HepG2 (cell line): ENCODE measurements around the gene SYDE2. TPM values are rescaled to one million over a fixed set of nuclear protein-coding genes. Genes with fewer than 3 reads are reported as not detected.

ENCODE experiments used
- ATAC-seq: fragments of 200-7000 bp; cut with Tn5 transposase; 3 replicates; pipeline ENCODE4 v1.9.1; 2020; ENCODE audit warnings: mild to moderate bottlenecking, moderate library complexity
- BruUV-seq: library from RNA; stranded (reverse); fragments of 400-500 nt; replicated peaks from 2 replicates; lab custom pipeline; 2021; lab: Mats Ljungman, UMichigan
- CTCF ChIA-PET: fragments of 300-600 bp; formaldehyde crosslinking; extraction: SDS; loops from one replicate; lab custom pipeline; 2021; ENCODE audit warnings: low total read pairs, inconsistent platforms, low intra/inter-chr PET ratio; lab: Yijun Ruan, JAX
- POLR2A ChIA-PET: fragments of 350-600 bp; sonication (Branson Sonifier 250); formaldehyde crosslinking; loops from one replicate; lab custom pipeline; 2020; ENCODE audit warnings: antibody characterized with exemption, inconsistent platforms; lab: Yijun Ruan, JAX
- DNase-seq: peaks from one replicate; pipeline ENCODE4 v3.0.0-alpha.2; 2015; ENCODE audit warnings: low spot score
- FAIRE-seq: peaks from 3 replicates; lab custom pipeline; 2011; peaks lifted over from hg19 to GRCh38; lab: Jason Lieb, UNC
- H2AFZ ChIP-seq: one replicate; pipeline ENCODE4 v1.6.1; 2011; ENCODE audit warnings: low read length, inconsistent platforms
- H3K27ac ChIP-seq: fragments of 300-600 bp; 3 replicates; pipeline ENCODE4 v1.8.0; 2011; ENCODE audit warnings: mixed run types, mild to moderate bottlenecking, mixed read lengths, low read length, inconsistent platforms; ENCODE audit not compliant: insufficient read depth; ENCODE audit errors: extremely low read length
- H3K27me3 ChIP-seq, 2 experiments: fragments of 200-600 bp in 1 of 2; 2 replicates in 1 of 2; 3 replicates in 1 of 2; pipeline versions ENCODE4 v1.6.0 to v1.8.0; 2011; ENCODE audit warnings: low read length in 2 of 2, mild to moderate bottlenecking in 2 of 2, moderate library complexity in 2 of 2, inconsistent platforms in 1 of 2; ENCODE audit not compliant: insufficient read depth in 2 of 2, control insufficient read depth in 1 of 2
- H3K36me3 ChIP-seq, 2 experiments: fragments of 200-600 bp in 1 of 2; replicated peaks in 1 of 2; 2 replicates in 1 of 2; 3 replicates in 1 of 2; pipeline versions ENCODE4 v1.5.1 to v1.8.0; 2011; ENCODE audit warnings: low read length in 2 of 2, inconsistent platforms in 1 of 2; ENCODE audit not compliant: insufficient read depth in 2 of 2, control insufficient read depth in 1 of 2
- H3K4me1 ChIP-seq: 2 replicates; pipeline ENCODE4 v1.5.1; 2012; ENCODE audit warnings: low read length, inconsistent platforms; ENCODE audit not compliant: insufficient read depth
- H3K4me2 ChIP-seq: 2 replicates; pipeline ENCODE4 v1.6.0; 2011; ENCODE audit warnings: low read depth, low read length, inconsistent platforms
- H3K4me3 ChIP-seq, 3 experiments: fragments of 200-600 bp in 1 of 3; sonication (generic), shearing (Covaris generic) in 1 of 3; replicated peaks in 1 of 3; 2 replicates each; pipeline ENCODE4 v1.5.1; 2011 to 2016; ENCODE audit warnings: low read length in 3 of 3, inconsistent platforms in 2 of 3, low read depth in 2 of 3, mild to moderate bottlenecking in 2 of 3, control low read depth in 1 of 3, mixed read lengths in 1 of 3; ENCODE audit not compliant: insufficient read depth in 1 of 3
- H3K79me2 ChIP-seq: one replicate; pipeline ENCODE4 v1.6.1; 2011; ENCODE audit warnings: low read length, inconsistent platforms; ENCODE audit not compliant: insufficient read depth
- H3K9ac ChIP-seq: 2 replicates; pipeline ENCODE4 v1.6.0; 2011; ENCODE audit warnings: mild to moderate bottlenecking, low read depth, low read length, inconsistent platforms; ENCODE audit not compliant: insufficient read depth
- H3K9me3 ChIP-seq: 2 replicates; pipeline ENCODE4 v1.5.1; 2012; ENCODE audit warnings: mild to moderate bottlenecking, low read length
- H4K20me1 ChIP-seq: 2 replicates; pipeline ENCODE4 v1.6.0; 2011; ENCODE audit warnings: inconsistent platforms, mild to moderate bottlenecking, low read length, moderate library complexity; ENCODE audit not compliant: insufficient read depth
- AGO2 ChIP-seq: fragments of 200-400 bp; formaldehyde crosslinking; optimal IDR thresholded peaks from 2 replicates; pipeline ENCODE3; 2017; ENCODE audit warnings: mild to moderate bottlenecking, low read depth, low read length, moderate library complexity
- ATF1 ChIP-seq: IDR thresholded peaks from 2 replicates; pipeline ENCODE4 v1.6.1; 2016; ENCODE audit warnings: mild to moderate bottlenecking, control low read depth
- FOXO4 ChIP-seq: sonication (generic); formaldehyde crosslinking; conservative IDR thresholded peaks from 2 replicates; pipeline ENCODE4 v1.8.1; 2023; ENCODE audit warnings: missing genetic modification reagents
- IRF2 ChIP-seq: IDR thresholded peaks from 2 replicates; pipeline ENCODE4 v1.6.1; 2018; ENCODE audit warnings: missing genetic modification reagents, missing compliant biosample characterization
- SALL1 ChIP-seq: sonication (generic); formaldehyde crosslinking; IDR thresholded peaks from 2 replicates; pipeline ENCODE4 v1.8.0; 2022; ENCODE audit warnings: mild to moderate bottlenecking, missing genetic modification reagents
- SIX1 ChIP-seq: sonication (generic); formaldehyde crosslinking; IDR thresholded peaks from 2 replicates; pipeline ENCODE4 v1.4.0; 2020; ENCODE audit warnings: missing genetic modification reagents, borderline replicate concordance
- ZNF326 ChIP-seq: sonication (generic); formaldehyde crosslinking; IDR thresholded peaks from 2 replicates; pipeline ENCODE4 v1.4.0; 2020; ENCODE audit warnings: missing genetic modification reagents, borderline replicate concordance
- ZNF770 ChIP-seq: sonication (generic); formaldehyde crosslinking; IDR thresholded peaks from 2 replicates; pipeline ENCODE4 v1.5.0; 2020; ENCODE audit warnings: mild to moderate bottlenecking, missing genetic modification reagents
- WGBS: methylation state at CpG from one replicate; pipeline ENCODE4 v1.1.6; 2017; ENCODE audit warnings: low lambda C conversion rate; 5-methylcytosine and 5-hydroxymethylcytosine counted together
- in situ Hi-C: cut with HindIII; loops from 2 replicates; pipeline ENCODE4 v1.10.0; 2017; ENCODE audit warnings: low pct_unique_long_range_greater_than_20kb; ENCODE audit not compliant: extremely low pct_ligation_motif_present
- intact Hi-C: fragments of 100-400 bp; cut with micrococcal nuclease; formaldehyde crosslinking; loops from one replicate; pipeline ENCODE4 v1.10.0; 2022; ENCODE audit not compliant: unreplicated experiment
- polyA plus RNA-seq, 8 experiments: library from polyadenylated mRNA; depleted of rRNA in 3 of 8; stranded (reverse) in 7 of 8; unstranded in 1 of 8; fragments of >200 nt; fragmentation: Illumina TruSeq in 4 of 8; extraction: Trizol in 4 of 8; gene quantifications; 2 replicates each; pipeline versions ENCODE4 v1.2.1 to v1.2.3, GENCODE V29; 2011 to 2016; ENCODE audit warnings: low read depth in 4 of 8, missing spikeins in 1 of 8, mixed read lengths in 1 of 8; ENCODE audit not compliant: insufficient read depth in 1 of 8
- total RNA-seq, 5 experiments: library from RNA; depleted of rRNA; stranded (reverse); fragments of >200 nt; fragmentation: Illumina TruSeq; extraction: Trizol; gene quantifications; 2 replicates each; pipeline ENCODE4 v1.2.3, GENCODE V29; 2016; ENCODE audit warnings: low read depth in 1 of 5
- TF ChIP-seq, protein P1 (sequence below): sonication (generic); formaldehyde crosslinking; IDR thresholded peaks from 2 replicates; pipeline ENCODE4 v1.5.1; 2020; ENCODE audit warnings: mild to moderate bottlenecking, missing genetic modification reagents, borderline replicate concordance
- TF ChIP-seq, protein P2 (sequence below): sonication (generic); formaldehyde crosslinking; IDR thresholded peaks from 2 replicates; pipeline ENCODE4 v1.5.0; 2020; ENCODE audit warnings: missing genetic modification reagents
- TF ChIP-seq, protein P3 (sequence below): sonication (generic); formaldehyde crosslinking; IDR thresholded peaks from 2 replicates; pipeline ENCODE4 v1.9.0; 2022; ENCODE audit warnings: missing genetic modification reagents, mild to moderate bottlenecking, borderline replicate concordance
- TF ChIP-seq, protein P4 (sequence below): sonication (generic); formaldehyde crosslinking; IDR thresholded peaks from 2 replicates; pipeline ENCODE4 v1.4.0; 2020; ENCODE audit warnings: mild to moderate bottlenecking, missing genetic modification reagents

SYDE2 gene
- total and polyA plus RNA-seq, 2 of the 13 experiments (the other 11 are each of a cell fraction or from before 2014, with no cell fraction given): 1.8 to 5.3 TPM

DNA sequence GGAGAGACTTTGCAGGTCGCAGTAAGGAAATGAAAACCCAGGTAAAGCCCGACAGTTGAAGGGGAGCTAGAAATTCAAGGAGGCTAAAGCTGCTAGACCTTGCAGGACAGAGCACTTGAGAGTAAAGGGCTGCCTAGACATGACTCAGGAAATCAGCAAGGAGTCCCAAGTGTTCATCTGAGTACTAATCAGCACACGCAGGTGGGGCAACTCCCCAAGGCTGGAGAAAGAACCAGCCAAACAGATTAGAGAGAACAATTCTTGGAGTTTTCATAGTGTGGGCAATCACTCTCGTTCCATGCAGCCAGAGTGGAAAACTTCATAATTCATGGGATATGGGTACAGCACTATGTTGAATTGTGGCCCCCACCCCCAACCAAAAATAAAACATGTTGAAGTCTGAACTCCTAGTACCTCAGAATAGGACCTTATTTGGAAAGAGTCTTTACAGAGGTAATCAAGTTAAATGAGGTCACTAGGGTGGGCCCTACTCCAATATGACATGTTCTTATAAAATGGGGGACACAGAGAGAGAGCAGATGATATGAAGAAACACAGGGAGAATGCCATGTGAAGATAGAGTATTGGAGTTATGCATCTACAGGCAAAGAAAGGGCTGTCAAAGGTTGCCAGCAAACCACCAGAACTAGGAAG lies 28.0 kb downstream of the SYDE2 start:
- ChIA-PET CTCF (no interaction called here), POLR2A (no interaction called here)
- DNase-seq (no peak), ATAC-seq (no peak), FAIRE-seq (no peak)
- Histone ChIP-seq H3K27me3 (no peaks in the 10 kb centered on the region), H3K4me3 (no peak overlapping the region), H3K36me3 (no peaks in the 10 kb centered on the region), H3K4me2 (no peak overlapping the region), H3K27ac (no peak overlapping the region), H3K9me3 (no peaks in the 10 kb centered on the region), H2AFZ (no peak overlapping the region), H3K4me1 (no peaks in the 10 kb centered on the region), H4K20me1 (no peaks in the 10 kb centered on the region), H3K79me2 (no peaks in the 10 kb centered on the region), H3K9ac (no peak overlapping the region)
- intact Hi-C loops: no loop called here
- TF ChIP-seq, protein P1, sequence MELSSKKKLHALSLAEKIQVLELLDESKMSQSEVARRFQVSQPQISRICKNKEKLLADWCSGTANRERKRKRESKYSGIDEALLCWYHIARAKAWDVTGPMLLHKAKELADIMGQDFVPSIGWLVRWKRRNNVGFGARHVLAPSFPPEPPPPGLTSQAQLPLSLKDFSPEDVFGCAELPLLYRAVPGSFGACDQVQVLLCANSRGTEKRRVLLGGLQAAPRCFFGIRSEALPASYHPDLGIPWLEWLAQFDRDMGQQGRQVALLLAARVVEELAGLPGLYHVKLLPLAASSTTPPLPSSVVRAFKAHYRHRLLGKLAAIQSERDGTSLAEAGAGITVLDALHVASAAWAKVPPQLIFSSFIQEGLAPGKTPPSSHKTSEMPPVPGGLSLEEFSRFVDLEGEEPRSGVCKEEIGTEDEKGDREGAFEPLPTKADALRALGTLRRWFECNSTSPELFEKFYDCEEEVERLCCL (CRISPR knock-in tag): no peak
- TF ChIP-seq, protein P2, sequence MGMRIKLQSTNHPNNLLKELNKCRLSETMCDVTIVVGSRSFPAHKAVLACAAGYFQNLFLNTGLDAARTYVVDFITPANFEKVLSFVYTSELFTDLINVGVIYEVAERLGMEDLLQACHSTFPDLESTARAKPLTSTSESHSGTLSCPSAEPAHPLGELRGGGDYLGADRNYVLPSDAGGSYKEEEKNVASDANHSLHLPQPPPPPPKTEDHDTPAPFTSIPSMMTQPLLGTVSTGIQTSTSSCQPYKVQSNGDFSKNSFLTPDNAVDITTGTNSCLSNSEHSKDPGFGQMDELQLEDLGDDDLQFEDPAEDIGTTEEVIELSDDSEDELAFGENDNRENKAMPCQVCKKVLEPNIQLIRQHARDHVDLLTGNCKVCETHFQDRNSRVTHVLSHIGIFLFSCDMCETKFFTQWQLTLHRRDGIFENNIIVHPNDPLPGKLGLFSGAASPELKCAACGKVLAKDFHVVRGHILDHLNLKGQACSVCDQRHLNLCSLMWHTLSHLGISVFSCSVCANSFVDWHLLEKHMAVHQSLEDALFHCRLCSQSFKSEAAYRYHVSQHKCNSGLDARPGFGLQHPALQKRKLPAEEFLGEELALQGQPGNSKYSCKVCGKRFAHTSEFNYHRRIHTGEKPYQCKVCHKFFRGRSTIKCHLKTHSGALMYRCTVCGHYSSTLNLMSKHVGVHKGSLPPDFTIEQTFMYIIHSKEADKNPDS: no peak
- TF ChIP-seq IRF2 (CRISPR knock-in tag) (no peak), SIX1 (no peak), AGO2 (no peak), ZNF770 (CRISPR knock-in tag) (no peak), FOXO4 (CRISPR knock-in tag) (no peak), ZNF326 (no peak), ATF1 (CRISPR knock-in tag) (no peak), SALL1 (CRISPR knock-in tag) (no peak)
- TF ChIP-seq, protein P3, sequence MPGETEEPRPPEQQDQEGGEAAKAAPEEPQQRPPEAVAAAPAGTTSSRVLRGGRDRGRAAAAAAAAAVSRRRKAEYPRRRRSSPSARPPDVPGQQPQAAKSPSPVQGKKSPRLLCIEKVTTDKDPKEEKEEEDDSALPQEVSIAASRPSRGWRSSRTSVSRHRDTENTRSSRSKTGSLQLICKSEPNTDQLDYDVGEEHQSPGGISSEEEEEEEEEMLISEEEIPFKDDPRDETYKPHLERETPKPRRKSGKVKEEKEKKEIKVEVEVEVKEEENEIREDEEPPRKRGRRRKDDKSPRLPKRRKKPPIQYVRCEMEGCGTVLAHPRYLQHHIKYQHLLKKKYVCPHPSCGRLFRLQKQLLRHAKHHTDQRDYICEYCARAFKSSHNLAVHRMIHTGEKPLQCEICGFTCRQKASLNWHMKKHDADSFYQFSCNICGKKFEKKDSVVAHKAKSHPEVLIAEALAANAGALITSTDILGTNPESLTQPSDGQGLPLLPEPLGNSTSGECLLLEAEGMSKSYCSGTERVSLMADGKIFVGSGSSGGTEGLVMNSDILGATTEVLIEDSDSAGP: no peak
- TF ChIP-seq, protein P4, sequence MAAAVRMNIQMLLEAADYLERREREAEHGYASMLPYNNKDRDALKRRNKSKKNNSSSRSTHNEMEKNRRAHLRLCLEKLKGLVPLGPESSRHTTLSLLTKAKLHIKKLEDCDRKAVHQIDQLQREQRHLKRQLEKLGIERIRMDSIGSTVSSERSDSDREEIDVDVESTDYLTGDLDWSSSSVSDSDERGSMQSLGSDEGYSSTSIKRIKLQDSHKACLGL (CRISPR knock-in tag): no peak
- BruUV-seq: no TSS peak
- in situ Hi-C loops: no loop called here
- WGBS: 99% methylated on average over 4 of the region's 4 CpGs
